Measurements from ENCODE around the gene COX19. TPM values are rescaled to one million over a fixed set of nuclear protein-coding genes. Genes with fewer than 3 reads are reported as not detected.

COX19 gene
- total RNA-seq, 1 experiment from 2014 or later: 11.6 TPM

- no peak overlapping the region for H3K4me2 ChIP-seq (ENCODE audit: low read length)
- no peaks in the 10 kb centered on the region for H3K36me3 ChIP-seq (ENCODE audit: low read depth, low read length)
- CTCF ChIA-PET: no interaction called here
- intact Hi-C loops (cut with micrococcal nuclease): no loop called here
- ATAC-seq: no peak
- POLR2A ChIA-PET (ENCODE audit: unreplicated experiment): no interaction called here
- no peak overlapping the region for H3K27ac ChIP-seq (ENCODE audit: low read length)
- no peaks in the 10 kb centered on the region for H3K4me1 ChIP-seq (ENCODE audit: insufficient read depth, low read length)
- H2AFZ ChIP-seq (ENCODE audit: low read length): no peak overlapping the region
- no peak overlapping the region for H3K4me3 ChIP-seq (ENCODE audit: low read length)
- H4K20me1 ChIP-seq (ENCODE audit: low read length): no peaks in the 10 kb centered on the region
- no peaks in the 10 kb centered on the region for H3K9me3 ChIP-seq (ENCODE audit: low read length)
- no peaks in the 10 kb centered on the region for H3K27me3 ChIP-seq (ENCODE audit: low read length)
- no peak overlapping the region for H3K9ac ChIP-seq (ENCODE audit: low read length)
- BruUV-seq (replicated peaks): no TSS peak
- H3F3A ChIP-seq (ENCODE audit: low read length, unreplicated experiment): no peaks in the 10 kb centered on the region
- H3K9me2 ChIP-seq (replicated peaks; ENCODE audit: low read length): no peaks in the 10 kb centered on the region
- DNase-seq: no peak
- H3K79me2 ChIP-seq (ENCODE audit: low read length): no peaks in the 10 kb centered on the region
- TF ChIP-seq EZH2 (IDR thresholded peaks at IDR 0.05; ENCODE audit: low read length, unreplicated experiment): no peak
- TF ChIP-seq EZH2phosphoT487 (IDR thresholded peaks at IDR 0.05; ENCODE audit: borderline replicate concordance, low read length): no peak
These were observed 34.4 kb upstream of the COX19 start for GRCh38 chr7:1009747-1010146.

GRCh38 chr7:1008733-1009363, 33.5 kb upstream of the COX19 start:
- CTCF ChIA-PET: no interaction called here
- Histone ChIP-seq H3K27ac (ENCODE audit: low read length) (no peak overlapping the region), H3K27me3 (ENCODE audit: low read length) (no peaks in the 10 kb centered on the region), H2AFZ (ENCODE audit: low read length) (no peak overlapping the region), H3K79me2 (ENCODE audit: low read length) (no peaks in the 10 kb centered on the region), H3F3A (ENCODE audit: low read length, unreplicated experiment) (no peaks in the 10 kb centered on the region), H3K9me2 (replicated peaks; ENCODE audit: low read length) (no peaks in the 10 kb centered on the region), H3K4me1 (ENCODE audit: insufficient read depth, low read length) (no peaks in the 10 kb centered on the region), H3K4me3 (ENCODE audit: low read length) (no peak overlapping the region), H3K36me3 (ENCODE audit: low read depth, low read length) (no peaks in the 10 kb centered on the region), H3K9ac (ENCODE audit: low read length) (no peak overlapping the region), H3K4me2 (ENCODE audit: low read length) (no peak overlapping the region), H3K9me3 (ENCODE audit: low read length) (no peaks in the 10 kb centered on the region), H4K20me1 (ENCODE audit: low read length) (no peaks in the 10 kb centered on the region)
- intact Hi-C loops (cut with micrococcal nuclease): no loop called here
- ATAC-seq (no peak), DNase-seq (no peak)
- no TSS peak for BruUV-seq (replicated peaks)
- TF ChIP-seq EZH2 (IDR thresholded peaks at IDR 0.05; ENCODE audit: low read length, unreplicated experiment) (no peak), EZH2phosphoT487 (IDR thresholded peaks at IDR 0.05; ENCODE audit: borderline replicate concordance, low read length) (no peak), CTCF (conservative IDR thresholded peaks at IDR 0.05; ENCODE audit: low read depth, low read length) (no peak)
- POLR2A ChIA-PET (ENCODE audit: unreplicated experiment): no interaction called here

- Histone ChIP-seq H3K4me3 (ENCODE audit: low read length) (no peak overlapping the region), H3F3A (ENCODE audit: low read length, unreplicated experiment) (no peaks in the 10 kb centered on the region), H3K9me2 (replicated peaks; ENCODE audit: low read length) (no peaks in the 10 kb centered on the region), H3K79me2 (ENCODE audit: low read length) (no peaks in the 10 kb centered on the region), H3K4me2 (ENCODE audit: low read length) (no peak overlapping the region), H2AFZ (ENCODE audit: low read length) (no peak overlapping the region), H3K27ac (ENCODE audit: low read length) (no peak overlapping the region), H3K36me3 (ENCODE audit: low read depth, low read length) (no peaks in the 10 kb centered on the region), H4K20me1 (ENCODE audit: low read length) (no peaks in the 10 kb centered on the region), H3K4me1 (ENCODE audit: insufficient read depth, low read length) (no peaks in the 10 kb centered on the region), H3K9me3 (ENCODE audit: low read length) (no peaks in the 10 kb centered on the region), H3K9ac (ENCODE audit: low read length) (no peak overlapping the region), H3K27me3 (ENCODE audit: low read length) (no peaks in the 10 kb centered on the region)
- POLR2A ChIA-PET (ENCODE audit: unreplicated experiment): no interaction called here
- intact Hi-C loops (cut with micrococcal nuclease): no loop called here
- no TSS peak for BruUV-seq (replicated peaks)
- TF ChIP-seq EZH2phosphoT487 (IDR thresholded peaks at IDR 0.05; ENCODE audit: borderline replicate concordance, low read length) (no peak), EZH2 (IDR thresholded peaks at IDR 0.05; ENCODE audit: low read length, unreplicated experiment) (no peak), CTCF (conservative IDR thresholded peaks at IDR 0.05; ENCODE audit: low read depth, low read length) (no peak)
- CTCF ChIA-PET: no interaction called here
- DNase-seq (no peak), ATAC-seq (peak; percentile 46)
These were observed 32.6 kb upstream of the COX19 start for GRCh38 chr7:1007901-1008300.

Measured in PC-3 (cell line).